Natural killer cell treated with Interleukin-12 subunit alpha and Interleukin-12 subunit beta and Interleukin-15 and Interleukin-18, amount 100 ng/mL, for 72 hours (primary cell): ENCODE measurements around the gene CPNE4. TPM values are rescaled to one million over a fixed set of nuclear protein-coding genes. Genes with fewer than 3 reads are reported as not detected.

ENCODE experiments used
- ATAC-seq, 2 donors: fragments of 150-1000 bp; cut with Tn5 transposase in 1 of 2; sonication (Bioruptor Pico), chemical (Tn5 transposase) in 1 of 2; 2 replicates each; pipeline ENCODE4 v1.10.0; 2021
- DNase-seq: peaks from one replicate; pipeline ENCODE4 v3.0.0; 2022; ENCODE audit warnings: low spot score
- H3K27ac Mint-ChIP-seq, 2 donors: 1 replicate in 1 of 2; 2 replicates in 1 of 2; pipeline ENCODE4 v1.8.0; 2022; ENCODE audit warnings: mixed read lengths in 2 of 2, mild to moderate bottlenecking in 1 of 2, moderate library complexity in 1 of 2
- H3K27me3 Mint-ChIP-seq, 2 donors: 1 replicate in 1 of 2; 2 replicates in 1 of 2; pipeline ENCODE4 v1.8.0; 2022; ENCODE audit warnings: mixed read lengths in 2 of 2
- H3K36me3 Mint-ChIP-seq: one replicate; pipeline ENCODE4 v1.8.0; 2022; ENCODE audit warnings: mixed read lengths
- H3K4me1 Mint-ChIP-seq, 2 donors: 1 replicate in 1 of 2; 2 replicates in 1 of 2; pipeline ENCODE4 v1.8.0; 2022; ENCODE audit warnings: low read depth in 2 of 2, mixed read lengths in 2 of 2, mild to moderate bottlenecking in 1 of 2
- H3K4me3 Mint-ChIP-seq: one replicate; pipeline ENCODE4 v1.8.0; 2022; ENCODE audit warnings: mixed read lengths
- H3K9me3 Mint-ChIP-seq: 2 replicates; pipeline ENCODE4 v1.8.0; 2022; ENCODE audit warnings: mixed read lengths
- total RNA-seq, 2 donors: library from RNA; stranded (reverse); gene quantifications; one replicate each; pipeline ENCODE4 v1.2.3, GENCODE V29; 2022

Gene CPNE4
- total RNA-seq, 2 donors from 2014 or later: not detected

DNA sequence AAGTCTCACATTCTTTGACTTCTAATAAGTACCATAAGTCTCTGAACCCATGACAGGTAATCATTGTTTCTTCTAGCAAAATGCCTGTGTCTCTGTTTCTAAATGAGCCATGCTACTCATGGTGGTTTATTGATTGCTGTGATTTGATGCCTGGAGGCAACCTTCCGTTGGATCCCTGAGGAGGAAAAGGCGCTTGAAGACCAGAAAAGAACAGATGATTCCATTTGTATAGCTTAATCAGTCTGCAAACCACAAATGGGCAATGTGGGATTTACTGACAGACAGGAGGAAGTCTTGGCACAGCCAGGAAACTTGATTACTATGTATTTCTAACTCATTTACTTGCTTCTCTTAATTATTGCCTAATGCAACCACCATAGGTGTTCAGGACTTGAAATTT lies 428.9 kb downstream of the CPNE4 start:
- no peak for ATAC-seq
- peaks cover 9 to 37% of the 10 kb centered on the region in 2 donors for H3K27me3 Mint-ChIP-seq
- H3K36me3 Mint-ChIP-seq: no peaks in the 10 kb centered on the region
- DNase-seq: no peak
- no peaks in the 10 kb centered on the region for H3K4me1 Mint-ChIP-seq
- H3K27ac Mint-ChIP-seq: no peak overlapping the region
- H3K4me3 Mint-ChIP-seq: no peak overlapping the region
- no peaks in the 10 kb centered on the region for H3K9me3 Mint-ChIP-seq

GRCh38 chr3:131602011-131602779 lies 432.6 kb downstream of the CPNE4 start:
- no peaks in the 10 kb centered on the region for H3K9me3 Mint-ChIP-seq
- peaks cover 7 to 42% of the 10 kb centered on the region in 2 donors for H3K27me3 Mint-ChIP-seq
- H3K36me3 Mint-ChIP-seq: no peaks in the 10 kb centered on the region

DNA sequence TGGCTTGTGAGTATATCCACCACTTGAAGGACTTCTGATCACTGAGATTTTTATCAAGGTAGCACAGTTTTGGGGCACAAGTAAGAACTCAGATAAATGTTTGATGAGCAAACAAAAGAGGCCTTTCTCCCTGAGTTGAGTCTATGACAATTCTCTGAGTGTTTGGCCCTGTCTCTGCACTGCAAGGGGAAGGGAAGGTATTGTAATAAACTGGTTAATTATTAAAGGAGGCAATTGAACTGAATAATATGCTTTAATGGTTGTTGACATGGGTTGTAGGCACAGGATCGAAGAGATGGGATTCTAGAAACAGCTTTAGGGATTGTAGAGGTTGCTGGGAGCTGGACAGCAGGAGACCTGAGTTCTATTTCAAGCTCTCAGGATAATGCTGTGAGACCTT lies 437.0 kb downstream of the CPNE4 start:
- Mint-ChIP-seq H3K4me3 (no peak overlapping the region), H3K27me3 (peaks cover 9 to 48% of the 10 kb centered on the region in 2 donors), H3K36me3 (no peaks in the 10 kb centered on the region), H3K9me3 (no peaks in the 10 kb centered on the region), H3K4me1 (no peaks in the 10 kb centered on the region), H3K27ac (no peak overlapping the region)
- no peak for DNase-seq
- ATAC-seq: no peak

More at GRCh38 chr3:131602011-131602779, 432.6 kb downstream of the CPNE4 start:
- ATAC-seq (no peak), DNase-seq (no peak)
- no peak overlapping the region for H3K4me3 Mint-ChIP-seq
- H3K4me1 Mint-ChIP-seq: no peaks in the 10 kb centered on the region
- no peak overlapping the region for H3K27ac Mint-ChIP-seq

GRCh38 chr3:131596884-131597283 lies 437.9 kb downstream of the CPNE4 start:
- Mint-ChIP-seq H3K36me3 (no peaks in the 10 kb centered on the region), H3K27ac (no peak overlapping the region), H3K9me3 (no peaks in the 10 kb centered on the region), H3K4me3 (no peak overlapping the region), H3K27me3 (peaks cover 9 to 40% of the 10 kb centered on the region in 2 donors), H3K4me1 (no peaks in the 10 kb centered on the region)
- DNase-seq (no peak), ATAC-seq (no peak)

GRCh38 chr3:131591394-131592014 lies 443.3 kb downstream of the CPNE4 start:
- no peak for DNase-seq
- H3K27ac Mint-ChIP-seq: no peak overlapping the region
- H3K36me3 Mint-ChIP-seq: no peaks in the 10 kb centered on the region
- no peaks in the 10 kb centered on the region for H3K4me1 Mint-ChIP-seq
- H3K4me3 Mint-ChIP-seq: no peak overlapping the region
- ATAC-seq: no peak
- H3K9me3 Mint-ChIP-seq: no peaks in the 10 kb centered on the region
- peaks cover 5 to 48% of the 10 kb centered on the region in 2 donors for H3K27me3 Mint-ChIP-seq

DNA sequence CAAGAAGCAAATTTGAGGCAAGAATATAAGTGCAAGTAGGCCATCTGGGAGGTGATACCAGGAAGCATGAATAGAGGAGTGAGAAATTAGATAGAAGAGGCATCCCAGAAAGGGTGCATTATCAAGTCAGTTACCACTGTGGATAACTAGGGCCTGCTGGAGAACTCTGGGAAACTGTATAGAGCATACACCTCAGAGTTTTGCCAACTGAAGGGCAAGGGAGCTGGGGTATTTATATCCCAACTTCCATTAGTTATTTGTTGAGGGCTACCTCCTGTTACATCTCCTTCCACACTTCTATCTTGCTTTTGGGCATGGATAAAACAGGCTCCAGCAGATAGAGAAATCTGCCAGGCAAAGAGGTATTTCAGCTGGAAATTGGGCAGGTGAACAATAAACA lies 448.5 kb downstream of the CPNE4 start:
- Mint-ChIP-seq H3K36me3 (no peaks in the 10 kb centered on the region), H3K27me3 (peaks cover 9 to 45% of the 10 kb centered on the region in 2 donors), H3K4me3 (no peak overlapping the region), H3K4me1 (peaks cover 0 to 3% of the 10 kb centered on the region in 2 donors), H3K27ac (no peak overlapping the region), H3K9me3 (no peaks in the 10 kb centered on the region)
- ATAC-seq (peak in 1 of 2 donors; percentile 52), DNase-seq (no peak)

- DNase-seq (no peak), ATAC-seq (no peak)
- Mint-ChIP-seq H3K9me3 (no peaks in the 10 kb centered on the region), H3K36me3 (no peaks in the 10 kb centered on the region), H3K27ac (no peak overlapping the region), H3K27me3 (peaks cover 6 to 26% of the 10 kb centered on the region in 2 donors), H3K4me3 (no peak overlapping the region), H3K4me1 (peaks cover 0 to 3% of the 10 kb centered on the region in 2 donors)
Observed at GRCh38 chr3:131582438-131582837, 452.4 kb downstream of the CPNE4 start.

DNA sequence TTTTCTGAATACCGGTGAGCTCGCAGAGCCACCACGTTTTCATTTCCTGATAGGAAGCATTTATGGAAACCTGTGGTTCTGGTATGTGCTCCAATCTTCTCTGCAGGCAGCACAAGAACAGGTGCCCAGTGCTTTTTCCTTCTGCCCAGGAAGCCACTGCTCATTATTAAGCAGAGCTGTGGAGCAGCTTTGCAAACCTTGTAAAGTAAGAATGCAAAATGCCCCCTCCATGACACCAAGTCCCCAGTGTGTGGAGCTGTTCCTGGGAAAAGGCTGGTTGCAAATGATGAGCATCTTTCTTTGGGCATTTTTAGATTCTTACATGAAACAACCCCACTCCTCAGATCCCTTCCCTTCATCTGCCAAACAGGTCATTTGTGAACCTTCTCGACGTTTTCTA lies 466.4 kb downstream of the CPNE4 start:
- no peaks in the 10 kb centered on the region for H3K36me3 Mint-ChIP-seq
- no peak for ATAC-seq
- no peak overlapping the region for H3K27ac Mint-ChIP-seq
- H3K4me1 Mint-ChIP-seq: no peaks in the 10 kb centered on the region
- peaks cover 22 to 41% of the 10 kb centered on the region in 2 donors for H3K27me3 Mint-ChIP-seq
- no peak overlapping the region for H3K4me3 Mint-ChIP-seq
- H3K9me3 Mint-ChIP-seq: no peaks in the 10 kb centered on the region
- DNase-seq: no peak

- Mint-ChIP-seq H3K4me3 (no peak overlapping the region), H3K36me3 (no peaks in the 10 kb centered on the region), H3K27ac (no peak overlapping the region), H3K4me1 (no peaks in the 10 kb centered on the region), H3K27me3 (peaks cover 22 to 46% of the 10 kb centered on the region in 2 donors), H3K9me3 (no peaks in the 10 kb centered on the region)
- DNase-seq (no peak), ATAC-seq (no peak)
Observed at GRCh38 chr3:131564812-131565211, 470.0 kb downstream of the CPNE4 start.

- Mint-ChIP-seq H3K27ac (no peak overlapping the region), H3K9me3 (no peaks in the 10 kb centered on the region), H3K4me1 (no peaks in the 10 kb centered on the region), H3K27me3 (peaks cover 20 to 60% of the 10 kb centered on the region in 2 donors), H3K4me3 (no peak overlapping the region), H3K36me3 (no peaks in the 10 kb centered on the region)
- ATAC-seq (no peak), DNase-seq (no peak)
Observed at GRCh38 chr3:131561511-131561910, 473.3 kb downstream of the CPNE4 start.

DNA sequence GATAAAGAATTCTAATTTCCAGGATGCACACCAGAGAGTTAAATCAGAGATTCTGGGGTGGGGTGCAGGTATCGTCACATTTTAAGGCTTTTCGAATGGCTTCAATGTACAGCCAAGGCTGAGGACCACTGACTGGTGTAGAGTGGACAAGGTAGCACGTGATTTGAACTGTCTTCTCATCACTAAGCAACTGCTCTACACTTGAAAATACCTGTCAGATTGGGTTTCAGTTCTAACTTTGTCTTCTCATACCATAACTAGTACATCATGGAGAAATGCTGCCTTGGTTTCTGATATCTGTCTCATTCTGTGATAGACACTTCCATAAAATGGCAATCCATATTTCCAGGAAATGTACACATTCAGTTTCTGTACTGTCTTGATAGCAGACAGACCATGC lies 474.0 kb downstream of the CPNE4 start:
- no peaks in the 10 kb centered on the region for H3K9me3 Mint-ChIP-seq
- ATAC-seq: no peak
- H3K27ac Mint-ChIP-seq: no peak overlapping the region
- H3K27me3 Mint-ChIP-seq: peaks cover 21 to 60% of the 10 kb centered on the region in 2 donors
- H3K36me3 Mint-ChIP-seq: no peaks in the 10 kb centered on the region
- no peaks in the 10 kb centered on the region for H3K4me1 Mint-ChIP-seq
- no peak overlapping the region for H3K4me3 Mint-ChIP-seq
- DNase-seq: no peak

GRCh38 chr3:131555456-131555855 lies 479.4 kb downstream of the CPNE4 start:
- ATAC-seq (no peak), DNase-seq (no peak)
- H3K4me1 Mint-ChIP-seq: no peaks in the 10 kb centered on the region
- peaks cover 13 to 33% of the 10 kb centered on the region in 2 donors for H3K27me3 Mint-ChIP-seq
- no peak overlapping the region for H3K4me3 Mint-ChIP-seq
- no peak overlapping the region for H3K27ac Mint-ChIP-seq
- H3K36me3 Mint-ChIP-seq: no peaks in the 10 kb centered on the region
- no peaks in the 10 kb centered on the region for H3K9me3 Mint-ChIP-seq

DNA sequence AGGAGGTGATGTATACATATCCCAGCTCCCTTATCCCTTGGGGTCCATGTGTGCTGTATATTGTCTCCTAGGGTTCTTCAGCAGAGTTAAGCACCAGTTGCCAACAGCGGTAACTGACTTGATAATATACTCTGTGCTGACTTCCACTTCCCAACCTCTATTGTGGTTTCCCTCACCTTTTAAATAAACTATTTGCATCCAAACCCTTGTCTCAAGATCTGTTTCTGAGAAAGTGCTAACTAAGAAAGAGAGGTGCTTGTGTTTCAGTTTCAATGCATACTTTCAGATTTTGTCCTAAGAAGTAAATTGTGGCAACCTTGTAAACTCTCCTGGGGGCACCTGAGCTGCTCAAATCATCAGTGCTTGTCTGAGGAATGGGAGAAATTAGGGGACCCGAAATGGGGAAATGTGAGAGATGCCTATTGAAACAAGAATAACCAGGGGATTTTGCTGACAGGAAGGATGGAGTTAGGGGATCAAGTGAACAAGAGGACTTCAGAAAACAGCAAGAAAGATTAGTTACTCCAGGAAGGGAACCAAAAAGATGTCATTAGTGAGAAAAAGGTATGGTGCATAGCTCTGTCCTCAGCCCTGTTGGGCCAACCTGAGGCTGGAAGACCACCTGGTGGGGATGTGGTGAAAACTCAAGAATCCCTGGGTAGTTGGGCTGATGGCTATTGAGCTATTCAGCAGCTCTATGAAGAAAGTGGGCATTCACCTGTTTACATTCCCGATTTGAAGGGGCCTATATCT lies 481.1 kb downstream of the CPNE4 start:
- Mint-ChIP-seq H3K9me3 (no peaks in the 10 kb centered on the region), H3K27me3 (peaks cover 14 to 39% of the 10 kb centered on the region in 2 donors), H3K4me1 (no peaks in the 10 kb centered on the region), H3K4me3 (no peak overlapping the region), H3K36me3 (no peaks in the 10 kb centered on the region), H3K27ac (no peak overlapping the region)
- no peak for ATAC-seq
- no peak for DNase-seq

DNA sequence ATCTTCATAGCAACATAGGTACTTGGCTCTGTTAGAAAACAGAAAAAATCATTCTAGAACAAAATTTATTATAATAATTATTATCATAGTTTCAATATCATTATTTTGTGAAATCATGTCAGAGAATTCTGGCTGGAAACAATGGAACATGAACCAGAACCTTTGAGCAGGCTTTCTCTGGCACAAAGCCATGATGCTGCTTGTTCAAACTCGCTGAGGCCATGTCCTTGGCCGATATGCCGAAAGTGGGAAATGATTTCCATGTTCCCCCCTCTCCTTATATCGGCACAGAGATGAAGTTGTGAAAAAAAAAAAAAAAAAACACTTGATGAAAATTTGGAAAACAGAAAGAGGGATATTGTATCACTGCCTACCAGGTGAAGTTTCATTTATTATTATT lies 483.1 kb downstream of the CPNE4 start:
- no peaks in the 10 kb centered on the region for H3K9me3 Mint-ChIP-seq
- ATAC-seq (no peak), DNase-seq (no peak)
- H3K27me3 Mint-ChIP-seq: peaks cover 23 to 37% of the 10 kb centered on the region in 2 donors
- no peak overlapping the region for H3K4me3 Mint-ChIP-seq
- no peak overlapping the region for H3K27ac Mint-ChIP-seq
- H3K36me3 Mint-ChIP-seq: no peaks in the 10 kb centered on the region
- H3K4me1 Mint-ChIP-seq: no peaks in the 10 kb centered on the region
